GM08714 (cell line): ENCODE data around the gene ZNF438.

ENCODE experiments used
- H3K4me3 ChIP-seq: fragments of 200-500 bp; sonication (Bioruptor generic); 2 replicates; pipeline ENCODE4 v1.5.1; 2014; ENCODE audit warnings: mild to moderate bottlenecking, low read length, inconsistent platforms
- ZNF274 ChIP-seq: IDR thresholded peaks from 2 replicates; pipeline ENCODE4 v1.6.1; 2012; ENCODE audit warnings: mild to moderate bottlenecking, low read depth, low read length

The ZNF438 gene

GRCh38 chr10:31031558-31032257 lies at the start of gene ZNF438:
ZNF438 (minus strand) TSS chr10:31031865; CDS start chr10:30877034, 154,831 bp downstream.
- TF ChIP-seq ZNF274, result no peak

GRCh38 chr10:31076610-31076988 lies 44.9 kb upstream of the ZNF438 start:
- TF ChIP-seq ZNF274, result no peak

More at GRCh38 chr10:31031558-31032257, at the start of gene ZNF438:
- peak within 1 kb of the TSS; percentile 70 for H3K4me3 ChIP-seq

GRCh38 chr10:31075881-31076609 lies 44.4 kb upstream of the ZNF438 start:
- no peak overlapping the region for H3K4me3 ChIP-seq
- TF ChIP-seq ZNF274, result no peak

More at GRCh38 chr10:31076610-31076988, 44.9 kb upstream of the ZNF438 start:
- H3K4me3 ChIP-seq, result no peak overlapping the region

GRCh38 chr10:31075434-31075833 lies 43.8 kb upstream of the ZNF438 start:
- TF ChIP-seq ZNF274, result no peak
- H3K4me3 ChIP-seq, result no peak overlapping the region

GRCh38 chr10:31074722-31075086 lies 43.0 kb upstream of the ZNF438 start:
- no peak for TF ChIP-seq ZNF274
- H3K4me3 ChIP-seq, result no peak overlapping the region

GRCh38 chr10:31073996-31074721 lies 42.5 kb upstream of the ZNF438 start:
- no peak overlapping the region for H3K4me3 ChIP-seq
- no peak for TF ChIP-seq ZNF274

- no peak for TF ChIP-seq ZNF274
- no peak overlapping the region for H3K4me3 ChIP-seq
These were observed 41.5 kb upstream of the ZNF438 start for GRCh38 chr10:31073211-31073610.

- no peak for TF ChIP-seq ZNF274
- no peak overlapping the region for H3K4me3 ChIP-seq
These were observed 40.8 kb upstream of the ZNF438 start for GRCh38 chr10:31072451-31072850.

GRCh38 chr10:31071232-31072005 lies 39.8 kb upstream of the ZNF438 start:
- no peak overlapping the region for H3K4me3 ChIP-seq
- TF ChIP-seq ZNF274, result no peak

GRCh38 chr10:31070691-31071090 lies 39.0 kb upstream of the ZNF438 start:
- no peak for TF ChIP-seq ZNF274
- H3K4me3 ChIP-seq, result no peak overlapping the region

- H3K4me3 ChIP-seq, result no peak overlapping the region
- TF ChIP-seq ZNF274, result no peak
These were observed 38.4 kb upstream of the ZNF438 start for GRCh38 chr10:31070025-31070424.

- H3K4me3 ChIP-seq, result no peak overlapping the region
- no peak for TF ChIP-seq ZNF274
These were observed 37.7 kb upstream of the ZNF438 start for GRCh38 chr10:31069411-31069810.

- no peak overlapping the region for H3K4me3 ChIP-seq
- TF ChIP-seq ZNF274, result no peak
These were observed 32.7 kb upstream of the ZNF438 start for GRCh38 chr10:31064348-31064747.

GRCh38 chr10:31063841-31064240 lies 32.2 kb upstream of the ZNF438 start:
- no peak overlapping the region for H3K4me3 ChIP-seq
- no peak for TF ChIP-seq ZNF274
